ACC112 (cell line): Measurements from ENCODE around the gene ASCL3.

Experiments used
- H2AFZ ChIP-seq: fragments of 200-600 bp; sonication (generic); one replicate; pipeline ENCODE4 v1.6.0; 2017; ENCODE audit warnings: antibody characterized with exemption, low read length; ENCODE audit not compliant: unreplicated experiment
- H3K27ac ChIP-seq: fragments of 200-600 bp; sonication (generic); 2 replicates; pipeline ENCODE4 v1.5.1; 2014; ENCODE audit warnings: low read depth, mild to moderate bottlenecking, antibody characterized with exemption, low read length, moderate library complexity
- H3K27me3 ChIP-seq: fragments of 200-600 bp; sonication (generic); 2 replicates; pipeline ENCODE4 v1.6.1; 2014; ENCODE audit warnings: mild to moderate bottlenecking, antibody characterized with exemption, low read length, moderate library complexity, mixed read lengths; ENCODE audit not compliant: insufficient read depth
- H3K36me3 ChIP-seq: fragments of 200-600 bp; sonication (generic); 2 replicates; pipeline ENCODE4 v1.6.1; 2016; ENCODE audit warnings: mild to moderate bottlenecking, antibody characterized with exemption, low read length, moderate library complexity, mixed read lengths; ENCODE audit not compliant: insufficient read depth
- H3K4me1 ChIP-seq: fragments of 200-600 bp; sonication (generic); one replicate; pipeline ENCODE4 v1.6.1; 2016; ENCODE audit warnings: low read length, mixed read lengths; ENCODE audit not compliant: insufficient read depth, unreplicated experiment, control insufficient read depth
- H3K4me3 ChIP-seq: fragments of 200-600 bp; sonication (generic); 2 replicates; pipeline ENCODE4 v1.5.1; 2014; ENCODE audit warnings: mild to moderate bottlenecking, low read depth, low read length
- H3K79me2 ChIP-seq: fragments of 200-600 bp; sonication (generic); one replicate; pipeline ENCODE4 v1.6.0; 2016; ENCODE audit warnings: low read length; ENCODE audit not compliant: control insufficient read depth, unreplicated experiment, insufficient read depth

ASCL3 gene

GRCh38 chr11:8971924-8972316 lies 29.1 kb upstream of the ASCL3 start:
- H2AFZ ChIP-seq: no peak overlapping the region
- no peaks in the 10 kb centered on the region for H3K27me3 ChIP-seq
- H3K27ac ChIP-seq: no peak overlapping the region
- no peaks in the 10 kb centered on the region for H3K36me3 ChIP-seq
- H3K79me2 ChIP-seq: no peaks in the 10 kb centered on the region
- no peaks in the 10 kb centered on the region for H3K4me1 ChIP-seq
- no peak overlapping the region for H3K4me3 ChIP-seq

GRCh38 chr11:8971196-8971923 lies 28.5 kb upstream of the ASCL3 start:
- Histone ChIP-seq H2AFZ (no peak overlapping the region), H3K36me3 (no peaks in the 10 kb centered on the region), H3K79me2 (no peaks in the 10 kb centered on the region), H3K4me1 (no peaks in the 10 kb centered on the region), H3K27me3 (no peaks in the 10 kb centered on the region), H3K27ac (no peak overlapping the region), H3K4me3 (no peak overlapping the region)

GRCh38 chr11:8967184-8967583 lies 24.4 kb upstream of the ASCL3 start:
- H3K79me2 ChIP-seq: peaks cover 17% of the 10 kb centered on the region
- no peaks in the 10 kb centered on the region for H3K27me3 ChIP-seq
- no peaks in the 10 kb centered on the region for H3K36me3 ChIP-seq
- H3K4me1 ChIP-seq: peaks cover 12% of the 10 kb centered on the region
- H3K27ac ChIP-seq: no peak overlapping the region
- no peak overlapping the region for H2AFZ ChIP-seq
- H3K4me3 ChIP-seq: no peak overlapping the region

DNA sequence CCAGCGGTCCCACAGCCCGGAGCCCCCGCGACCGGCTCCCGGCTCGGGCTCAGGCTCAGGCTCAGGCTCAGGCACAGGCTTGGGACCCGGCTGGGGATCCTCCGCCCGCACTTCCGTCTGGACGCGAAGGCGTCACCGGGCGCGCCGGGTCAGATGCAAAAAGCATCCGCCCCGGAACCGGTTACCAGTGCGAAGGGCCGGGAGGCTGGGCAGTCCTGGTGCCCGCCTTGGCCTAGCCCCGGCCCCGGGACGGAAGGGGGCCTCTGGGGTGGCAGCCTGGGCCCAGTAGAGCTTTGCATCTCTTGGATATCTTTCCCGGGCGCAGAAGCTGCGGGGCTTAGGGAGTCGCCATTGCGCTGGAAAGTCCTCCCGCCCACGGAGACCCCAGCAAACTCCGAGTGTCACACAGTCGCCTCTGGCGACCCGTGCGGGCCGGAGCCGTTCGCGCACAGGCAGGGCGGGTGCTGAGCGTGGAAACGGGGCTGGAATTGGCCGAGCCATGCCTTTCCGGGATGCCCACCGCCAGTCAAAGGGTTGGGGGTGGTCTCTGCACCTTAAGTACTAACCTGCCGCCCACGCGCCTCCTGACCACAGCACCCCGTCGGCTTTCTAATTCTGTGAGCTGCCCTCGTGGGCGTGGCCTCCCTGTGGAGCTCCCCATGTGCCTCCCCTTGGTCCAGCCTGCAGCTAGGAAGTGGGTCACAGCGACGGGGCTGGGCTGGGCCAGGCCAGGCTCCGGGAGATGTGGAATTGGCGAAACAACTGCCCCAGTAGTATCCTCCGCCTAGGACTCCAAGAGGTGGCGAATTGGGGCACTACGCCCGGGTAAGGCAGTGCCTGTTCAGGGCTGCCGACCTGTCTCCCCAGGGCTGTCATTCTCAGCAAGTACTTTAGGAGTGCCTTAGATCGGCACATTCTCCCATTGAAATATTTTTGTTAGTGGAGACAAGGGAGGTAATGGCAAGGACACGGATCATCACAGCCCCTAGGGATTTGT lies 21.8 kb upstream of the ASCL3 start, which contains the start of gene TMEM9B:
Gene TMEM9B (minus strand): TSS at position 119 of the 997 bp plus-strand sequence. CDS start 129 bp downstream, outside the sequence.
- no peaks in the 10 kb centered on the region for H3K27me3 ChIP-seq
- H3K27ac ChIP-seq: peak within 1 kb of the TSS; percentile 77
- H3K4me1 ChIP-seq: peaks cover 22% of the 10 kb centered on the region
- H3K36me3 ChIP-seq: no peaks in the 10 kb centered on the region
- peak within 1 kb of the TSS; percentile 81 for H2AFZ ChIP-seq
- H3K79me2 ChIP-seq: peaks cover 27% of the 10 kb centered on the region
- H3K4me3 ChIP-seq: peak within 1 kb of the TSS; percentile 82

DNA sequence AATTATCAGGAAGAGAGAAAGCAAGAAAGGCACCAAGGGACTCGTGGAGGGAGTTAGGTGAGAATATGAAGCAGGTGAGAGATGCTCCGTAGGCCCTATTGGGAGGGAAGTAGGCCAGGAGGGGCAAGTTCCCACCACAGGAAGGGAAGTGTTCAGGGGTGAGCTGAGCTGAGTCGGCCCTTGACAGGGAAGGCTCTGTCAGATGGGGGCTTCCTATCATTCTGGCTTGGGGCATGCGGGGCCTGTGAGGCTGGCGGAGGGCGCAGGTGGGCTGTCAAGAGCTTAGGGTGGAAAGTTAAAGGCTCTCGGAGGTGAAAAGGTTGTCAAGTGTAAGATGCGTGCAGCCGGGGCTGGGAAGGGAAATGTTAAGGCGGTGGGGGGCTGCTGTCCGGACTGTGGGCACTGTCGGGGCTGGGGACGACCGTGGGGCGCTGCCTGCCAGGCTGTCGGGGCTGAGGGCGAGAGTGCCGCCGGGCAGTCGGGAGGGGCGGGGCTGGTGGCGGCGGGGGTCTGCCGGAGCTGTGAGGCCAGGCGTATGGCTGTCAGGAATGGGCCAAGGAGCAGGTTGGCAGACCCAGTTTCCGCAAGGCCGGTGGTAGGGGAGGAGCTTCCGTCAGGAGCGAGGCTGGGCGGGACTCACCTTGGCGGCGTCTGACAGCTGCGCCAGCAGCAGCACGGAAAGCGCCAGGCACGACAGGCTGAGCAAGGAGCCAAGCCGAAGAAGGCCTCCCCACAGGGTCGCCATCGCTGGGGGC lies 20.9 kb upstream of the ASCL3 start:
- Histone ChIP-seq H3K4me3 (peak overlapping the region; percentile 82), H3K27ac (peak overlapping the region; percentile 77), H3K27me3 (no peaks in the 10 kb centered on the region), H3K4me1 (peaks cover 29% of the 10 kb centered on the region), H3K36me3 (no peaks in the 10 kb centered on the region), H2AFZ (peak overlapping the region; percentile 54), H3K79me2 (peaks cover 34% of the 10 kb centered on the region)

DNA sequence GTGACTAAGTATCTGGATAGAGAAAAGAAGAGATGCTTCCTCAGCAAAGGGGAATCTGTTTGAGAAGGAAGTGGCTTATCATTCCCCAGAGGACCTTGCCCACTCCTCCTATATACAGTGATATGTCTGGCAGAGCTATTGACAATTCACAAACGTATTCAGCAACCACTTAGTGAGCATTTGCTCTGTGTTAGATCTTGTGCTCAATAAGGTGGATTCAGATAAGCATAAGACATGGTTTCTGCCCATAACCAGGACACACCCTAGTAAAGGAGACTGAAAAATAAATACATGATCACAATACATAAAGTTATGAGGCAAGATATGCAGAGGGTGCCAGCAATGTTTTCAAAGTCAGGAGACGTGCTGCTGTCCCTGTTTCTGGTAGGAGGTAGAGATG lies 20.0 kb upstream of the ASCL3 start:
- H3K36me3 ChIP-seq: no peaks in the 10 kb centered on the region
- H3K27me3 ChIP-seq: no peaks in the 10 kb centered on the region
- 0 out of 2 replicates have a peak overlapping the region, but pooled peaks have one; percentile 0 for H3K27ac ChIP-seq
- peaks cover 29% of the 10 kb centered on the region for H3K4me1 ChIP-seq
- peaks cover 38% of the 10 kb centered on the region for H3K79me2 ChIP-seq
- peak overlapping the region; percentile 82 for H3K4me3 ChIP-seq
- peak overlapping the region; percentile 10 for H2AFZ ChIP-seq

DNA sequence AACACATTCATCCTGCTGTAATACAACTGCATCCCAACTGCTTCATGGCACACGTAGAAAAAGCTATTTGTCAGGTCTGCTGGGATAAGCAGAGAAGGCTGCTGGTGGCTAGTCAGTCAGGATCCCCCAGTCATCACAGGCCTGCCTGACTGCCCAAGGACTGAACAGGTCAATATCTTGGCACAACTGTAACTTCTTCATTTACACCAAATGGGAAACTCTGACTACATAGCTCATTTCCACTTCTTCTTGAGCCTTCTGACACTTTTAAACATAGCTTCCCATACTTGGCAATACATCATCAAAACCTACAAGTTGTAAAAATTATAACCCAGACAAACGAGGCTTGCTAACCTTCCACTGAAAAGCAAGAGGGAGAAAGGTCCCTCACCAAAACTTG lies 18.6 kb upstream of the ASCL3 start:
- no peak overlapping the region for H3K4me3 ChIP-seq
- peaks cover 38% of the 10 kb centered on the region for H3K79me2 ChIP-seq
- H3K36me3 ChIP-seq: no peaks in the 10 kb centered on the region
- peaks cover 29% of the 10 kb centered on the region for H3K4me1 ChIP-seq
- no peak overlapping the region for H2AFZ ChIP-seq
- no peak overlapping the region for H3K27ac ChIP-seq
- H3K27me3 ChIP-seq: no peaks in the 10 kb centered on the region

DNA sequence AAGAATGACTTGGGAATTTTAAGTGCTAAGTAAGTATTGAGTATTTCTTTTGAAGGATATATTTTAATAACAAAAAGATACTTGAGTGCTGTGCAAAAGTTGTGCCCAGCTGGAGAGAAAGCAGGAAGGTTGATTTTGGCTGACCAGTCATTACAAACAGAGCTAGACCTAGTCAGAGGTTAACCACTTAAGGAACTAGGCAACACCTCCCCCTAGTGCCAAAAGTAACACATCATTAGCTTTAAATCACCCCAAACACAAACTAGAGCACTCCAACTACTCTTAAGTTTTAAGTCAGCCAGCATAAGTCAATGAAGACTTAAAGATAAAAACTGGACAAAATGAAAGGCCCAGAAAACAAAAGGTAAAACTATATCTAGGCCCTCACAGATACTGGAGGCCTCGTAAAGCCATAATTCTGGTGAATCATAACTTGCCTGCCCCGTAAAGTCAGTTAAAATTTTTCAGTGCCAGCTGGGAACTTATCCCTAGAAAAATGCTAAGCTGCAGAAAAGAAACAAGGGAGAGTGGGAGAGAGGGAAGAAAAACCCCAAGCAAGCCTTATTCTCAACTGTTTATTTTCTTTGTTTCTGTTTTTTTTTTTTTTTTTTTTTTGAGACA lies 16.8 kb upstream of the ASCL3 start:
- no peaks in the 10 kb centered on the region for H3K27me3 ChIP-seq
- peak overlapping the region; percentile 18; the same call in 1 of the 2 replicates for H3K4me3 ChIP-seq
- no peak overlapping the region for H2AFZ ChIP-seq
- H3K79me2 ChIP-seq: peaks cover 38% of the 10 kb centered on the region
- no peak overlapping the region for H3K27ac ChIP-seq
- peaks cover 25% of the 10 kb centered on the region for H3K4me1 ChIP-seq
- H3K36me3 ChIP-seq: no peaks in the 10 kb centered on the region

DNA sequence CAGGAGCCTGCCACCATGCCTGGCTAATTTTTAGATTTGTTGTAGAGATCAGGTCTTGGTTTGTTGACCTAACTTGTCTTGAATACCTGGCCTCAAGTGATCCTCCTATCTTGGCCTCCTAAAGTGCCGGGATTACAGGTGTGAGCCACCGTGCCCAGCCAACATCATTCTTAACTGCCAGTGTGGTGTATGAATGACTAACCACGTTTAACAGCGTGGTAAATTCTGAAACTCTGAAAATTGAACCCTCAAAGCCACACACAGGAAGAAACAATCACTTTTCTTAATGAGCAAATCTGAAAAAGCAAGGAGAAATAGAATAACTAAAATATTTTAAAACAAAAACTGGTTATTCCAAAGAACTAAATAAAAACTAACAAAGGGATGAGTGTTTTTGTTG lies 14.0 kb upstream of the ASCL3 start:
- Histone ChIP-seq H3K79me2 (peaks cover 18% of the 10 kb centered on the region), H3K36me3 (no peaks in the 10 kb centered on the region; the same call in 1 of the 2 replicates), H3K27me3 (no peaks in the 10 kb centered on the region), H3K4me1 (peaks cover 14% of the 10 kb centered on the region), H3K27ac (no peak overlapping the region), H3K4me3 (no peak overlapping the region), H2AFZ (no peak overlapping the region)

GRCh38 chr11:8948886-8949285 lies 6.1 kb upstream of the ASCL3 start:
- H3K4me1 ChIP-seq: no peaks in the 10 kb centered on the region
- H3K27ac ChIP-seq: no peak overlapping the region
- H3K36me3 ChIP-seq: peaks cover 18% of the 10 kb centered on the region
- no peaks in the 10 kb centered on the region for H3K27me3 ChIP-seq
- no peak overlapping the region for H2AFZ ChIP-seq
- no peak overlapping the region for H3K4me3 ChIP-seq
- no peaks in the 10 kb centered on the region for H3K79me2 ChIP-seq
